HCT116 (cell line): ENCODE measurements around the gene GPA33. TPM values are rescaled to one million over a fixed set of nuclear protein-coding genes. Genes with fewer than 3 reads are reported as not detected.

Experiments used
- ATAC-seq: fragments of 200-7000 bp; cut with Tn5 transposase; 2 replicates; pipeline ENCODE4 v1.9.1; 2020; ENCODE audit warnings: mild to moderate bottlenecking, moderate library complexity
- BruUV-seq: library from RNA; stranded (reverse); fragments of 400-500 nt; replicated peaks from 2 replicates; lab custom pipeline; 2021; lab: Mats Ljungman, UMichigan
- CTCF ChIA-PET: fragments of 300-600 bp; sonication (Branson Sonifier 250); formaldehyde crosslinking; loops from one replicate; lab custom pipeline; 2021; ENCODE audit warnings: antibody characterized with exemption; lab: Charles Lee
- POLR2A ChIA-PET: fragments of 300-600, 350-600 bp; sonication (Branson Sonifier 250); formaldehyde crosslinking; loops from one replicate; lab custom pipeline; 2021; ENCODE audit warnings: antibody characterized with exemption; lab: Charles Lee
- RAD21 ChIA-PET, 2 experiments: fragments of 300-600 bp; sonication (Branson Sonifier 250); formaldehyde crosslinking; loops; one replicate each; lab custom pipeline; 2023; ENCODE audit warnings: low total read pairs in 2 of 2; ENCODE audit not compliant: uncharacterized antibody in 2 of 2, unreplicated experiment in 2 of 2, low non-redundant PET in 1 of 2; lab: Charles Lee
- DNase-seq: peaks from one replicate; pipeline ENCODE4 v3.0.0-alpha.2; 2010; ENCODE audit warnings: low read depth, low spot score
- H2AFZ ChIP-seq: fragments of 200-600 bp; shearing (Covaris generic), sonication (generic); 2 replicates; pipeline ENCODE4 v1.6.1; 2017; ENCODE audit warnings: low read depth, mixed run types, mixed read lengths, antibody characterized with exemption, low read length; ENCODE audit not compliant: poor library complexity, severe bottlenecking
- H3K27ac ChIP-seq: 2 replicates; pipeline ENCODE4 v1.5.1; 2012; ENCODE audit warnings: low read depth, low read length
- H3K27me3 ChIP-seq: fragments of 200-600 bp; sonication (generic); 2 replicates; pipeline ENCODE4 v1.6.1; 2016; ENCODE audit warnings: mixed run types, low read length, mixed read lengths; ENCODE audit not compliant: insufficient read depth
- H3K36me3 ChIP-seq, 2 experiments: fragments of 200-500 bp in 1 of 2; fragments of 200-600 bp in 1 of 2; sonication (Bioruptor generic) in 1 of 2; sonication (generic) in 1 of 2; 2 replicates each; pipeline versions ENCODE4 v1.5.1 to v1.6.1; 2014 to 2016; ENCODE audit warnings: low read length in 2 of 2, inconsistent platforms in 1 of 2, mixed read lengths in 1 of 2, mixed run types in 1 of 2; ENCODE audit not compliant: insufficient read depth in 2 of 2, control insufficient read depth in 1 of 2
- H3K4me1 ChIP-seq, 2 experiments: fragments of 200-600 bp in 1 of 2; sonication (generic) in 1 of 2; 2 replicates each; pipeline versions ENCODE4 v1.5.1 to v1.6.1; 2012 to 2017; ENCODE audit warnings: low read length in 2 of 2, inconsistent platforms in 1 of 2, mild to moderate bottlenecking in 1 of 2, mixed read lengths in 1 of 2, mixed run types in 1 of 2, moderate library complexity in 1 of 2; ENCODE audit not compliant: insufficient read depth in 2 of 2, control insufficient read depth in 1 of 2
- H3K4me2 ChIP-seq: fragments of 200-600 bp; sonication (generic); 2 replicates; pipeline ENCODE4 v1.6.1; 2017; ENCODE audit warnings: mixed run types, low read length, mixed read lengths
- H3K4me3 ChIP-seq, 2 experiments: fragments of 200-600 bp in 1 of 2; sonication (generic) in 1 of 2; replicated peaks in 1 of 2; 2 replicates each; pipeline ENCODE4 v1.5.1; 2011 to 2016; ENCODE audit warnings: low read length in 2 of 2, control low read depth in 1 of 2, low read depth in 1 of 2, mild to moderate bottlenecking in 1 of 2, mixed read lengths in 1 of 2, mixed run types in 1 of 2
- H3K79me2 ChIP-seq: fragments of 200-600 bp; sonication (generic); 2 replicates; pipeline ENCODE4 v1.6.1; 2017; ENCODE audit warnings: mild to moderate bottlenecking, mixed run types, low read length, moderate library complexity, mixed read lengths; ENCODE audit not compliant: insufficient read depth
- H3K9ac ChIP-seq: fragments of 200-600 bp; sonication (generic); 2 replicates; pipeline ENCODE4 v1.6.1; 2016; ENCODE audit warnings: low read length, mixed read lengths
- H3K9me2 ChIP-seq: fragments of 200-600 bp; sonication (generic), shearing (Covaris generic); 2 replicates; pipeline ENCODE4 v1.6.1; 2017; ENCODE audit warnings: mixed run types, mild to moderate bottlenecking, moderate library complexity; ENCODE audit not compliant: insufficient read depth
- H3K9me3 ChIP-seq, 2 experiments: fragments of 200-500 bp in 1 of 2; fragments of 200-600 bp in 1 of 2; sonication (Bioruptor generic) in 1 of 2; sonication (generic) in 1 of 2; 2 replicates each; pipeline ENCODE4 v1.6.1; 2014 to 2017; ENCODE audit warnings: low read length in 2 of 2, mixed read lengths in 2 of 2, inconsistent platforms in 1 of 2, low read depth in 1 of 2, mild to moderate bottlenecking in 1 of 2, mixed run types in 1 of 2, moderate library complexity in 1 of 2; ENCODE audit not compliant: control insufficient read depth in 1 of 2, insufficient read depth in 1 of 2
- H4K20me1 ChIP-seq: fragments of 200-600 bp; sonication (generic), shearing (Covaris generic); 2 replicates; pipeline ENCODE4 v1.6.1; 2017; ENCODE audit warnings: mixed run types, mild to moderate bottlenecking, moderate library complexity; ENCODE audit not compliant: insufficient read depth
- ATF3 ChIP-seq: IDR thresholded peaks from 2 replicates; pipeline ENCODE4 v1.6.1; 2012
- CBX3 ChIP-seq: IDR thresholded peaks from 2 replicates; pipeline ENCODE4 v1.6.1; 2012; ENCODE audit warnings: low read depth
- CEBPB ChIP-seq: IDR thresholded peaks from 2 replicates; pipeline ENCODE4 v1.6.1; 2012; ENCODE audit warnings: low read depth
- CTCF ChIP-seq, 3 experiments: fragments of 200-600 bp in 1 of 3; sonication (generic) in 1 of 3; IDR thresholded peaks in 2 of 3; conservative IDR thresholded peaks in 1 of 3; 2 replicates each; pipeline ENCODE4 v1.5.1; 2012 to 2017; ENCODE audit warnings: low read depth in 2 of 3, low read length in 2 of 3, antibody characterized with exemption in 1 of 3, borderline replicate concordance in 1 of 3, control low read depth in 1 of 3, mild to moderate bottlenecking in 1 of 3, mixed read lengths in 1 of 3, mixed run types in 1 of 3, moderate library complexity in 1 of 3; ENCODE audit not compliant: insufficient read depth in 1 of 3
- RAD21 ChIP-seq: IDR thresholded peaks from 2 replicates; pipeline ENCODE4 v1.6.1; 2012; ENCODE audit warnings: low read depth, mild to moderate bottlenecking
- REST ChIP-seq: IDR thresholded peaks from 2 replicates; pipeline ENCODE4 v1.6.1; 2012; ENCODE audit warnings: low read depth
- intact Hi-C: fragments of 100-400 bp; cut with micrococcal nuclease; formaldehyde crosslinking; loops from 2 replicates; pipeline ENCODE4 v1.10.0; 2022
- total RNA-seq: library from RNA; stranded (reverse); gene quantifications from one replicate; pipeline ENCODE4 v1.2.1, GENCODE V29; 2021; ENCODE audit not compliant: unreplicated experiment

GPA33 gene
- total RNA-seq, 1 experiment from 2014 or later: 0.22 TPM

- no peaks in the 10 kb centered on the region for H3K9me3 ChIP-seq
- no peaks in the 10 kb centered on the region for H3K79me2 ChIP-seq
- no peak overlapping the region for H2AFZ ChIP-seq
- ATAC-seq: no peak
- H3K9ac ChIP-seq: no peak overlapping the region
- H4K20me1 ChIP-seq: no peaks in the 10 kb centered on the region
- RAD21 ChIA-PET: no interaction called here
- no peaks in the 10 kb centered on the region for H3K27me3 ChIP-seq
- intact Hi-C loops: no loop called here
- POLR2A ChIA-PET: no interaction called here
- H3K4me2 ChIP-seq: no peak overlapping the region
- no peak for TF ChIP-seq ATF3
- TF ChIP-seq CTCF (IDR thresholded peaks at IDR 0.05 in 2 of 3, conservative IDR thresholded peaks at IDR 0.05 in 1 of 3; ENCODE audit: borderline replicate concordance in 1 of 3, insufficient read depth in 1 of 3, low read depth in 2 of 3, low read length in 2 of 3): no peak
- TF ChIP-seq RAD21: no peak
- no peak for TF ChIP-seq CBX3
- no peak for TF ChIP-seq REST
- no peak for TF ChIP-seq CEBPB
- TF ChIP-seq, all 23 proteins: peak for 0
- Histone ChIP-seq H3K4me3 (no peak overlapping the region), H3K9me2 (no peaks in the 10 kb centered on the region), H3K36me3 (no peaks in the 10 kb centered on the region), H3K27ac (no peak overlapping the region), H3K4me1 (peaks cover 3 to 19% of the 10 kb centered on the region in 2 experiments; a peak in 3 of 4 replicates)
- CTCF ChIA-PET: no interaction called here
- no peak for DNase-seq
- no TSS peak for BruUV-seq
Observed at GRCh38 chr1:167118188-167118587, 28.0 kb upstream of the GPA33 start.
